Fibroblast of the conjunctiva (primary cell): ENCODE data around the gene SNRNP48.

Experiments
- DNase-seq: peaks from one replicate; pipeline ENCODE4 v3.0.0-alpha.2; 2010; ENCODE audit warnings: low read depth

Gene SNRNP48

GRCh38 chr6:7642791-7643190 lies 52.8 kb downstream of the SNRNP48 start:
- DNase-seq: no peak

DNA sequence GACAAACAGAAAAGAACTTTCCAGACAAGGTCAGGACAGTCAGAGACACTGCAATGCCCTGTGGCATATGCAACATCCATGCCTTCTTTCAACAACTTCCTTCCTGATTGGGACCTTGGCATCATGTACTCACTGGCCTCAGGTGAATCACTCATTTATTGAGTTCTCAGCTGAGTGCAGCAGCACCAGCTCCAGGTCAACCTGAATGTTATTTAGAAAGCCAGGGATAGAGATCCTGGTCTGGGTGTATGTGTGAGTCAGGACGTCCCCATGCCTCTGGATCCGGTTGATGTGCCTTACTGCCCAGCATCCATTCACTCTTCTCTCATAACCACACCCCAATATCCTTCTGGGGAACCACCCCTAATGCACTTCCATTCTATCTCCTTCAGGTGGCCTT lies 54.4 kb downstream of the SNRNP48 start:
- no peak for DNase-seq

DNA sequence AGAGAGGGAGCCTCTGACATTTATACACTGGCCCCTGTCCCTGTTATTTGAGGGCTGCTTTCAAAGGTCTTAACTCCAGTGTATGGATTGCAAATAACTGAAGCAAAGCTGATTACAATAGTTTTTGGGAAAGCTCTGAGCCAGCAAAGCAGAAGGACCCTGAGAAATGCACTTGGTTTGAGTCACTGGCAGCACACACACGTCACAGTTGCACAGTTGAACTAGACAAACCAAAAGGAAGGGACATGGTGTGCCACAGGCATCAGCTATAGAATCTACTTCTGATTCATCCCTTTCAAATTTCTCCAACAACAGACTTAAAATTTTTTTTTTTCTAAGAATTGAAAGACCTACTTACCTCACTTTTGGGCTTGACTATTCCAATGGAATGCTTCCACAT lies 56.4 kb downstream of the SNRNP48 start:
- DNase-seq: no peak

DNA sequence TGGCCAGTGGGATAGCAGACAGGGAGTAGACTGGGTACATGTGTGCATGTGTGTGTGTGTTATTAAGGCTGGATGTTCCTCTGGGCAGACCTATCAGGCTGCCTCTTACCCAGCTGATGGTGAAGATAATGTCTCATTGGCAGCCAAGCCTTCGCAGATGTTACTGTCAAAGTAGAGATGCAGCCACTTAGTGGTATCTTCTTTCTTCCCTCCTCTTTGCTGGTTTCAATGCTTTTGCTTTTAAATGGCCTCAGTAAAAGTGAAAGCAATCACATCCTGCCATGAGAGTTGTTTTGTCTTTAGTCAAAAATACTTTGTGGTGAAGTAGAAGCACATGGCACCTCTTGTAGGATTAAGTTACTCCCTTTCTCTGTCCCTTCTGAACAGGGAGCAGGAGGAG lies 57.5 kb downstream of the SNRNP48 start:
- DNase-seq: no peak

GRCh38 chr6:7649037-7649810 lies 59.2 kb downstream of the SNRNP48 start:
- DNase-seq: no peak

DNA sequence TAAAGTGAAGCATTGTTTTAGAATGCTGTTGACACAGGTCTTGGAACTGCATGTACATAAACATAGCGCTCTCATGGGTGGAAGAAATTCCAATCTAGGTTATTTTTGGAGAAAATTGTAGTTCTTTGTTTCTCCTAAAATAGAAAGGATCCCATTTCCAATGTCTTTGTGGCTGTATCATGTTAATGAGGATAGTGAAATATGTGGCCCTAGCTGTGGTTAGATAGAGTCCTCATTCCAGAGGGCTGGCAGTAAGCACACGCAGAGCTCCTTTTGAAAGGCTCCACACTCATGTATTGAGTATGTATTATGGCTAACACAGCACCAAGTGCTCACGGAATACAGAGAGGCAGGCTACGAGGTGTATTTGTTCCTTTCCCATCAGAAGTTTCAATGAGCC lies 60.9 kb downstream of the SNRNP48 start:
- no peak for DNase-seq

- no peak for DNase-seq
These were observed 63.0 kb downstream of the SNRNP48 start for GRCh38 chr6:7652957-7653356.

GRCh38 chr6:7656355-7656754 lies 66.4 kb downstream of the SNRNP48 start:
- DNase-seq: no peak

GRCh38 chr6:7658543-7658942 lies 68.5 kb downstream of the SNRNP48 start:
- DNase-seq: no peak

- no peak for DNase-seq
These were observed 71.4 kb downstream of the SNRNP48 start for GRCh38 chr6:7661364-7661763.
